Keratinocyte (primary cell): Measurements from ENCODE around the gene TIAM1. TPM values are rescaled to one million over a fixed set of nuclear protein-coding genes. Genes with fewer than 3 reads are reported as not detected.

Source experiments
- DNase-seq: peaks from one replicate; pipeline ENCODE4 v3.0.0-alpha.2; 2011; ENCODE audit warnings: low read depth, missing footprints, low spot score
- FAIRE-seq: peaks from 2 replicates; lab custom pipeline; 2011; peaks lifted over from hg19 to GRCh38; lab: Jason Lieb, UNC
- H2AFZ ChIP-seq: 2 replicates; pipeline ENCODE4 v1.6.0; 2012; ENCODE audit warnings: low read length, control low read depth, inconsistent platforms; ENCODE audit not compliant: control insufficient read depth
- H3K27ac ChIP-seq: 2 replicates; pipeline ENCODE4 v1.5.1; 2011; ENCODE audit warnings: low read length; ENCODE audit not compliant: control insufficient read depth, insufficient read depth
- H3K27me3 ChIP-seq: 3 replicates; pipeline ENCODE4 v1.6.0; 2011; ENCODE audit warnings: low read length; ENCODE audit not compliant: control insufficient read depth, insufficient read depth; ENCODE audit errors: extremely low read depth
- H3K36me3 ChIP-seq, 2 experiments: 2 replicates in 1 of 2; 3 replicates in 1 of 2; pipeline ENCODE4 v1.5.1; 2011; ENCODE audit warnings: low read length in 2 of 2, mild to moderate bottlenecking in 1 of 2; ENCODE audit not compliant: control insufficient read depth in 2 of 2, insufficient read depth in 2 of 2; ENCODE audit errors: extremely low read depth in 1 of 2
- H3K4me1 ChIP-seq: 3 replicates; pipeline ENCODE4 v1.5.1; 2011; ENCODE audit warnings: low read length; ENCODE audit not compliant: control insufficient read depth, insufficient read depth; ENCODE audit errors: extremely low read depth
- H3K4me2 ChIP-seq: 3 replicates; pipeline ENCODE4 v1.6.0; 2011; ENCODE audit warnings: low read depth, low read length; ENCODE audit not compliant: control insufficient read depth, insufficient read depth; ENCODE audit errors: extremely low read depth
- H3K4me3 ChIP-seq, 3 experiments: fragments of 200-600 bp in 1 of 3; sonication (generic) in 1 of 3; 2 replicates in 2 of 3; 3 replicates in 1 of 3; pipeline ENCODE4 v1.5.1; 2011 to 2016; ENCODE audit warnings: low read length in 3 of 3, mild to moderate bottlenecking in 3 of 3, control low read depth in 2 of 3, inconsistent platforms in 1 of 3, low read depth in 1 of 3, mixed read lengths in 1 of 3, mixed run types in 1 of 3, moderate library complexity in 1 of 3; ENCODE audit not compliant: control insufficient read depth in 2 of 3, insufficient read depth in 2 of 3; ENCODE audit errors: extremely low read depth in 1 of 3
- H3K79me2 ChIP-seq: 2 replicates; pipeline ENCODE4 v1.6.0; 2012; ENCODE audit warnings: low read length; ENCODE audit not compliant: control insufficient read depth, insufficient read depth
- H3K9ac ChIP-seq: 3 replicates; pipeline ENCODE4 v1.6.0; 2011; ENCODE audit warnings: low read length; ENCODE audit not compliant: control insufficient read depth, insufficient read depth; ENCODE audit errors: extremely low read depth
- H3K9me1 ChIP-seq: 3 replicates; pipeline ENCODE4 v1.6.0; 2011; ENCODE audit warnings: low read length; ENCODE audit not compliant: control insufficient read depth, insufficient read depth; ENCODE audit errors: extremely low read depth
- H3K9me3 ChIP-seq: 2 replicates; pipeline ENCODE4 v1.5.1; 2012; ENCODE audit warnings: low read depth, low read length; ENCODE audit not compliant: control insufficient read depth
- H4K20me1 ChIP-seq: 3 replicates; pipeline ENCODE4 v1.6.0; 2011; ENCODE audit warnings: low read length; ENCODE audit not compliant: control insufficient read depth, insufficient read depth; ENCODE audit errors: extremely low read depth
- CTCF ChIP-seq, 3 experiments: IDR thresholded peaks in 1 of 3; conservative IDR thresholded peaks in 1 of 3; optimal IDR thresholded peaks in 1 of 3; 2 replicates in 2 of 3; 3 replicates in 1 of 3; pipeline versions ENCODE3 to v1.5.1; 2011; ENCODE audit warnings: low read length in 3 of 3, mild to moderate bottlenecking in 3 of 3, moderate library complexity in 2 of 3, control low read depth in 1 of 3, inconsistent platforms in 1 of 3; ENCODE audit not compliant: insufficient read depth in 2 of 3; ENCODE audit errors: extremely low read depth in 1 of 3
- EZH2 ChIP-seq: IDR thresholded peaks from one replicate; pipeline ENCODE4 v1.6.1; 2012; ENCODE audit warnings: inconsistent platforms, mild to moderate bottlenecking, low read length, moderate library complexity
- dilution Hi-C: fragments of 300-500 bp; cut with MboI; formaldehyde crosslinking; loops from one replicate; pipeline ENCODE4 v1.7.0; 2020; ENCODE audit warnings: low sequenced_read_pairs; ENCODE audit not compliant: extremely low pct_ligation_motif_present
- polyA plus RNA-seq, 5 experiments: library from polyadenylated mRNA; depleted of rRNA in 3 of 5; stranded (reverse) in 3 of 5; stranded (forward) in 1 of 5; unstranded in 1 of 5; fragments of >200 nt; gene quantifications; 1 replicate in 1 of 5; 2 replicates in 3 of 5; 3 replicates in 1 of 5; pipeline versions ENCODE4 v1.2.1 to v1.2.3, GENCODE V29; 2011 to 2012; ENCODE audit warnings: missing spikeins in 2 of 5, low read depth in 1 of 5, low replicate concordance in 1 of 5

Gene TIAM1
- polyA plus RNA-seq, 1 donor (not counting 4 experiments of a cell fraction or from before 2014, with no cell fraction given), result 8.3 TPM

- FAIRE-seq (no peak), DNase-seq (no peak)
- Histone ChIP-seq H3K27ac (no peak overlapping the region), H3K4me3 (no peak overlapping the region), H4K20me1 (no peaks in the 10 kb centered on the region), H3K4me1 (peaks cover 15% of the 10 kb centered on the region), H3K9me1 (no peaks in the 10 kb centered on the region), H3K9ac (no peak overlapping the region), H3K9me3 (no peaks in the 10 kb centered on the region), H3K4me2 (no peak overlapping the region), H3K79me2 (no peaks in the 10 kb centered on the region), H3K36me3 (no peaks in the 10 kb centered on the region), H3K27me3 (no peaks in the 10 kb centered on the region), H2AFZ (no peak overlapping the region)
- TF ChIP-seq EZH2, result no peak
- TF ChIP-seq CTCF (optimal IDR thresholded peaks at IDR 0.05 in 1 of 3, IDR thresholded peaks at IDR 0.05 in 1 of 3, conservative IDR thresholded peaks at IDR 0.05 in 1 of 3; ENCODE audit: extremely low read depth in 1 of 3, insufficient read depth in 2 of 3, low read length in 3 of 3), result no peak
- dilution Hi-C loops, result no loop called here
Measured at GRCh38 chr21:31252611-31253010, 91.5 kb downstream of the TIAM1 start.

GRCh38 chr21:31252091-31252490, 92.0 kb downstream of the TIAM1 start:
- H4K20me1 ChIP-seq, result no peaks in the 10 kb centered on the region
- H3K9me3 ChIP-seq, result no peaks in the 10 kb centered on the region
- no peak overlapping the region for H2AFZ ChIP-seq
- dilution Hi-C loops, result no loop called here
- TF ChIP-seq CTCF (optimal IDR thresholded peaks at IDR 0.05 in 1 of 3, IDR thresholded peaks at IDR 0.05 in 1 of 3, conservative IDR thresholded peaks at IDR 0.05 in 1 of 3; ENCODE audit: extremely low read depth in 1 of 3, insufficient read depth in 2 of 3, low read length in 3 of 3), result no peak
- no peak for TF ChIP-seq EZH2
- no peak overlapping the region for H3K27ac ChIP-seq
- H3K4me1 ChIP-seq, result peaks cover 15% of the 10 kb centered on the region
- no peaks in the 10 kb centered on the region for H3K79me2 ChIP-seq
- no peak overlapping the region for H3K9ac ChIP-seq
- H3K4me2 ChIP-seq, result no peak overlapping the region
- no peak overlapping the region for H3K4me3 ChIP-seq
- no peaks in the 10 kb centered on the region for H3K9me1 ChIP-seq
- FAIRE-seq (no peak), DNase-seq (no peak)
- no peaks in the 10 kb centered on the region for H3K36me3 ChIP-seq
- H3K27me3 ChIP-seq, result no peaks in the 10 kb centered on the region
